Measurements from ENCODE around the gene PFDN2.

Gene PFDN2

GRCh38 chr1:161137881-161138280 lies 20.0 kb upstream of the PFDN2 start:
- H3K4me1 ChIP-seq (ENCODE audit: control insufficient read depth in 1 of 2, insufficient read depth in 1 of 2, low read depth in 1 of 2, low read length in 1 of 2) = peaks cover 26 to 27% of the 10 kb centered on the region in 2 experiments
- H3K9me3 ChIP-seq = no peaks in the 10 kb centered on the region
- no peak overlapping the region for H3K4me3 ChIP-seq (ENCODE audit: low read depth in 1 of 2, low read length in 1 of 2)
- no peaks in the 10 kb centered on the region for H3K36me3 ChIP-seq
- H3K27ac ChIP-seq = peak overlapping the region; percentile 85
- H3K27me3 ChIP-seq = no peaks in the 10 kb centered on the region
- TF ChIP-seq CTCF (IDR thresholded peaks at IDR 0.05) = no peak

GRCh38 chr1:161133220-161133740 lies 15.4 kb upstream of the PFDN2 start:
- peaks cover 16% of the 10 kb centered on the region for H3K36me3 ChIP-seq
- no peak for TF ChIP-seq CTCF (IDR thresholded peaks at IDR 0.05)
- H3K27me3 ChIP-seq = no peaks in the 10 kb centered on the region
- no peaks in the 10 kb centered on the region for H3K9me3 ChIP-seq
- peak overlapping the region; percentile 96 for H3K27ac ChIP-seq
- H3K4me1 ChIP-seq (ENCODE audit: control insufficient read depth in 1 of 2, insufficient read depth in 1 of 2, low read depth in 1 of 2, low read length in 1 of 2) = peaks cover 48% of the 10 kb centered on the region in 2 experiments
- peak overlapping the region; percentile 85 to 98 for H3K4me3 ChIP-seq (ENCODE audit: low read depth in 1 of 2, low read length in 1 of 2)

GRCh38 chr1:161132410-161133219 lies 14.8 kb upstream of the PFDN2 start, which contains the start of gene DEDD:
Gene DEDD, minus strand, starts transcription at chr1:161132667. Its CDS starts 8,205 bp downstream, at chr1:161124462.
- Histone ChIP-seq H3K9me3 (no peaks in the 10 kb centered on the region), H3K4me3 (ENCODE audit: low read depth in 1 of 2, low read length in 1 of 2) (peak within 1 kb of the TSS; percentile 85 to 98), H3K36me3 (peaks cover 20% of the 10 kb centered on the region), H3K4me1 (ENCODE audit: control insufficient read depth in 1 of 2, insufficient read depth in 1 of 2, low read depth in 1 of 2, low read length in 1 of 2) (peaks cover 48 to 50% of the 10 kb centered on the region in 2 experiments), H3K27me3 (no peaks in the 10 kb centered on the region), H3K27ac (peak within 1 kb of the TSS; percentile 96)
- TF ChIP-seq CTCF (IDR thresholded peaks at IDR 0.05) = no peak

- no peaks in the 10 kb centered on the region for H3K9me3 ChIP-seq
- H3K27ac ChIP-seq = peak overlapping the region; percentile 96
- H3K36me3 ChIP-seq = peaks cover 23% of the 10 kb centered on the region
- H3K4me1 ChIP-seq (ENCODE audit: control insufficient read depth in 1 of 2, insufficient read depth in 1 of 2, low read depth in 1 of 2, low read length in 1 of 2) = peaks cover 57 to 59% of the 10 kb centered on the region in 2 experiments
- H3K27me3 ChIP-seq = no peaks in the 10 kb centered on the region
- peak overlapping the region; percentile 85 to 98 for H3K4me3 ChIP-seq (ENCODE audit: low read depth in 1 of 2, low read length in 1 of 2)
- no peak for TF ChIP-seq CTCF (IDR thresholded peaks at IDR 0.05)
These were observed 13.9 kb upstream of the PFDN2 start for GRCh38 chr1:161131523-161132409.

GRCh38 chr1:161130266-161130665 lies 12.4 kb upstream of the PFDN2 start:
- TF ChIP-seq CTCF (IDR thresholded peaks at IDR 0.05) = no peak
- no peak overlapping the region for H3K4me3 ChIP-seq (ENCODE audit: low read depth in 1 of 2, low read length in 1 of 2)
- H3K27me3 ChIP-seq = no peaks in the 10 kb centered on the region
- H3K27ac ChIP-seq = peak overlapping the region; percentile 96
- peaks cover 37% of the 10 kb centered on the region for H3K36me3 ChIP-seq
- H3K9me3 ChIP-seq = no peaks in the 10 kb centered on the region
- peaks cover 61 to 64% of the 10 kb centered on the region in 2 experiments for H3K4me1 ChIP-seq (ENCODE audit: control insufficient read depth in 1 of 2, insufficient read depth in 1 of 2, low read depth in 1 of 2, low read length in 1 of 2)
